SH-SY5Y (cell line): Measurements from ENCODE around the gene CCDC159.

Source experiments
- GATA2 ChIP-seq: IDR thresholded peaks from 2 replicates; pipeline ENCODE4 v1.6.1; 2011; ENCODE audit warnings: mild to moderate bottlenecking, low read depth, low read length
- GATA3 ChIP-seq: IDR thresholded peaks from 2 replicates; pipeline ENCODE4 v1.6.1; 2011; ENCODE audit warnings: low read depth, mild to moderate bottlenecking, low read length, moderate library complexity

DNA sequence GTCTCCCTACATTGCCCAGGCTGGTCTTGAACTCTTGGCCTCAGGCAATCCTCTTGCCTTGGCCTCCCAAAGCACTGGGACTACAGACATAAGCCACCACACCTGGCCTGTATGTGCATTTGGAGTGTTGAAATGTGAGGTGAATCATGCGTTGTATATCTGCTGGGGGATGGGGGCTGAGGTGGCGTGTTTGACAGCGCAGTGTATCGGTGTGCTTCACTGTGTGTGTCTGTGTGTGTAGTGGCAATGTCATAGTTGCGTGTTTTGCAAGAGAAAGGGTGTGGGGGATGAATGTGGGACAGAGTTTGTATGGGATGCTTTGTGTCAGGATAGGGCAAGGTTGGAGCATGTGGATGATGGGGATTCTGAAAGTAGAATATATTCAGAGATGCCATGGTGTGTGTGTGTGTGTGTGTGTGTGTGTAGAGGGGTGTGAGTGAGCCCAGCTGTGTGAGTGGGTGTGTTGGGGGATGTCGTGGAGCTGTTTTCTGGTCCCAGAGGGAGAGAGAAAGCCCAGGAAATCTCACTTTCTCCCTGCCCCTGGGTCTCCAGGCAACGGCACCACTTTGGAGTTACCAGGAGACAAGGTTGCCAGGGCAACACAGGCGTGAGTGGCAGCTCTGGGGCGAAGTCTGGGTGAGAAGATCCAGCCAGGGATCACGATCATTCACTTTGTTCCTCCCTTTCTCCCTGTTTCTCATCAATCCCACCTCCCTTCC lies 27.0 kb downstream of the CCDC159 start:
- TF ChIP-seq GATA3: no peak
- TF ChIP-seq GATA2: no peak
